GM12873 (cell line): Measurements from ENCODE around the gene CCDC86.

Experiments used
- TF ChIP-seq, protein P1 (sequence below): IDR thresholded peaks from 2 replicates; pipeline ENCODE4 v1.5.1; 2012; ENCODE audit warnings: low read depth, mild to moderate bottlenecking, moderate library complexity, low read length, control low read depth; ENCODE audit not compliant: insufficient read depth; ENCODE audit errors: missing control alignments

CCDC86 gene

DNA sequence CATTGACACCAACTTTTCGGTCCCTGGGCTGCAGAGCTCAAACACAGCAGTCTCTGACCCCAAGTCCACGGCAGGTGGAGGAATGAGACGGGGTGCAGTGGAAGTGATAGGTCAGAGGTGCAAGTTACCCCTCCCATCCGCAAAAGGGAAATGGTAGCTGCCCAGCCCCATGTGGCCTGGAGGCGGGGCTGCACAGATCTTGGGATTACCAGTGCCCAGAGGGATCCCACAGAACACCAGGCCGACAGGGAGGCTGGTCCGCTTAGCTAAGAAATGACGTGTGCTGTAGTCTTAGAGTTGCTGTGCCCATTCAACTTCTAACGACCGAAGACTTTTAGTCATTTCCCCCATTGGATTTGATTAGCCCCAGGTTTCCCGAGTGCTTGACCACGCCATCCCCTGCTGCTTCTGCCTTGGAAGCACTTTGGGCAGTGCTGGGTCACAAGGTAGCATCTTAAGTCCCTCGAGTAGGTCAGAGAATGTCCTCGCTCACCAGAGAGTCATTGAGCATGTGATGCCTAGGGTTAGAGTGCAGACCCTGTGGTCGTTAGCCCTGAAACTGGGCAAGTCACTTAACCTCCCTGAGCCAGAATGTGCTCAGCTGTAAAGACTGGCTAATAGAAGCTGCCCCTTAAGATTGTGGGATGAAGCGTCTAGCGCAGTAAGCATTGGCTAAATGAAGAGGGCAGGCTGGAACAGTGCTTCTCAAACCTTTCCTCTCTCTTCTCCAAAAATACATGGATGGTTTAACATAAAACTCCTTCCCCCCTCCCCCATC lies 9.6 kb downstream of the CCDC86 start:
- TF ChIP-seq, protein P1, sequence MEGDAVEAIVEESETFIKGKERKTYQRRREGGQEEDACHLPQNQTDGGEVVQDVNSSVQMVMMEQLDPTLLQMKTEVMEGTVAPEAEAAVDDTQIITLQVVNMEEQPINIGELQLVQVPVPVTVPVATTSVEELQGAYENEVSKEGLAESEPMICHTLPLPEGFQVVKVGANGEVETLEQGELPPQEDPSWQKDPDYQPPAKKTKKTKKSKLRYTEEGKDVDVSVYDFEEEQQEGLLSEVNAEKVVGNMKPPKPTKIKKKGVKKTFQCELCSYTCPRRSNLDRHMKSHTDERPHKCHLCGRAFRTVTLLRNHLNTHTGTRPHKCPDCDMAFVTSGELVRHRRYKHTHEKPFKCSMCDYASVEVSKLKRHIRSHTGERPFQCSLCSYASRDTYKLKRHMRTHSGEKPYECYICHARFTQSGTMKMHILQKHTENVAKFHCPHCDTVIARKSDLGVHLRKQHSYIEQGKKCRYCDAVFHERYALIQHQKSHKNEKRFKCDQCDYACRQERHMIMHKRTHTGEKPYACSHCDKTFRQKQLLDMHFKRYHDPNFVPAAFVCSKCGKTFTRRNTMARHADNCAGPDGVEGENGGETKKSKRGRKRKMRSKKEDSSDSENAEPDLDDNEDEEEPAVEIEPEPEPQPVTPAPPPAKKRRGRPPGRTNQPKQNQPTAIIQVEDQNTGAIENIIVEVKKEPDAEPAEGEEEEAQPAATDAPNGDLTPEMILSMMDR: no peak

DNA sequence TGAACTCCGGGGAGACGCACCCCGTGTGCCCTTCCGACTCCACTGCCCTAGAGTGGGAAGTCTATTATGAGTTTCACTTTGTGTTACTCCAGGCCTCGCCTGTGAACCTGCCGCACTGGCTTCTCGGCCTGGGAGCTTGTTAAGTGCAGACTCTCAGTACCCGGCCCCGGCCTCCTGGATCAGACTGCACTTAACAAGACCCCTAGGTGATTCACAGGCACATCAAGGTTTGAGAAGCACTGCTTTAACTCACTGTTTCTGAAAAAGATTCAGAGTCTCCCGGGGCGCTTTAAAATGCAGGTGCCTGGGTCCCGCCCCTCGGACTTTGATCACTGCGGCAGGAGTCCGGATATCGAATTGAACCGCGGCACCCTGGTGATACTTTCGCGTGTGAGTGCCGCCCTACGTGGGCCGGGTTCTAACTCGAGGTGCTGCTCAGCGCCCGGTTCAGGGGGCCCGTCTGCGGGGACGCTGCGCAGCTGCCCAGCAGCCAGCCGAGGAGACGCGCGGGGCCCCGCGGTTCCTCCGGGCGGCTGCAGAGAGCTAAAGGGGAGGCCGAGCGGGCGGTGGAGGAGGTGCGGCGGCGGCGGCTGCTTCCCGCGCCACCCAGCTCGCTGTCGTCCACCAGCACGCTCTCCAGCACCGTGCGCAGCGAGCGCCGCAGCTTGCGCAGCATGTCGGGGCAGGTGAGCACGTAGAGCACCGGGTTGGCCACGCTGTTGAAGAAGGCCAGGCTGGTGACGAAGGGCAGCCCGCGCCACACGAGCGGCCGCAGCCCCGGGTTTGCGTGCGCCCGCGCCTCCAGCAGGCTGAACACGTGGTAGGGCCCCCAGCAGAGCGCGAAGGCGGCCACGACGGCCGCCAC lies 10.4 kb downstream of the CCDC86 start:
- TF ChIP-seq, protein P1: no peak

DNA sequence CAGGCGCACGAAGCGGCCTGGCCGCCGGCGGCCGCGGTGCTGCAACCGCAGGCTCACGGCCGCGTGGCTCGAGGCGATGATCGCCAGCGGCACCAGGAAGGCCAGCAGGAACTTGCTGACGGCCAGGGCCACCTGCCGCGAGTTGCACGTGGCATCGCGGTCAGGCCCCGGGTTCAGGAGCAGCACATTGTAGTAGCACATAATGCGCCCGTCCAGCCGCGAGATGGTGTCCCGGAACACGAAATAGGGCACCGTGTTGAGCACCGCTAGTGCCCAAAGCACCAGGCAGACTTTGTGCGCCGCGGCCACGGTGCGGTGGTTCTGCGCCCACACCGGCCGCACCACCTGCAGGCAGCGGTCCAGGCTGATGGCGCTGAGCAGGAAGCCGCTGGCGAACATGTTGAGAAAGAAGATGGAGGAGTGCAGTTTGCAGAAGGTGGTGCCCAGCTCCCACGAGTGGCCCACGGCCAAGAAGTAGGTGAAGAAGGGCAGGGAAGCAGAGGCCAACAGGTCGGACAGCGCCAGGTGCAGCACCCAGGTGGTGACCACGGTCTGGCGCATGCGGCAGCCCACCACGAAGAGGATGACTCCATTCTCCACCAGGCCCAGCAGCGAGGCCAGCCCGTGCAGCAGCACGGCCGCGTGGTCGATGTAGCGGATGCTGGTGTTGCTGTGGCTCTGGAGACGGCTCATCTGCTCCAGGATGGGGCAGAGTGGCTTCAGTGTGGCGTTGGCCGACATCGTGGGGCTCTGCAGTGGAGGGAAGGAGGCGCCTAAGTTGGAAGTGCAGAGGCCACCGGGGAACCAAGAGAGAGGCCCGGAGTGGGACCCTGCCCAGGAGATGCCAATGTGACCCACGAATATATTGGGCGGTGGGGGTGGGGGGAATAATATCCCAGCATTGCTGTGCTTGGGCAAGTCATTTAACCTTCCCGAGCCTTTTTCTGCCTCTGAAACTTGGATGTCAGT lies 11.4 kb downstream of the CCDC86 start:
- TF ChIP-seq, protein P1: no peak

DNA sequence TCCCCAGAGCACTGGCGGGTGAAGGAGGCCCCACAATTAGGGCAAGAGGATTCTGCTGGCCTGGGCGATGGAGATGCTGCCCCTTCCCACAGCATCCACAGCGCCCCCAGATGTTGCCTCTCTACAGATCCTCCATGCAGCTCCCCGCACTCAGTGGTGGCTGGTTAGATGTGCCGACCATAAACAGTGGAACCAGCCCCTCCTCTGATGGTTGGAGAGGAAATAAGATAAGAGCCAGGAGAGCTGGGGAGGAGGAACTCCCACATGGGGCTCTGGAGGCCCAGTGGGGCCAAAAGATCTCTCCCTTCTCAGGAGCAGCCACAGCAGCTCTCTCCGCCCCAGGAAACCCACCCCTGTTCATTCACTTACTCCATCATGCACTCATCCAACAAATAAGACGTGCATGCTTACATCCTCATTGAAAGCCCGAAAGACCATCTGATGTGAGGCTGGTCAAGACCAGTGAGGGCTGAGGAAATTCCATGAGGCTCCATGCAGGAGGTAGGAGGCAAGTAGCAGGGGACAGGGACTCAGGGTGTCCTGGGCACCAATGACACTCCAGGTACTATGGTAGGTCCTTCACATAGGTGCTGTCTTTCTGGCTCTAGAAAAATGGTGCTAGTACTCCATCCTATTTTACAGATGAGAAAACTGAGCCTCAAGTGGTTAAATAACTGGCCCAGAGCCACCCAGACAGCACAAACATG lies 12.4 kb downstream of the CCDC86 start:
- TF ChIP-seq, protein P1: no peak

DNA sequence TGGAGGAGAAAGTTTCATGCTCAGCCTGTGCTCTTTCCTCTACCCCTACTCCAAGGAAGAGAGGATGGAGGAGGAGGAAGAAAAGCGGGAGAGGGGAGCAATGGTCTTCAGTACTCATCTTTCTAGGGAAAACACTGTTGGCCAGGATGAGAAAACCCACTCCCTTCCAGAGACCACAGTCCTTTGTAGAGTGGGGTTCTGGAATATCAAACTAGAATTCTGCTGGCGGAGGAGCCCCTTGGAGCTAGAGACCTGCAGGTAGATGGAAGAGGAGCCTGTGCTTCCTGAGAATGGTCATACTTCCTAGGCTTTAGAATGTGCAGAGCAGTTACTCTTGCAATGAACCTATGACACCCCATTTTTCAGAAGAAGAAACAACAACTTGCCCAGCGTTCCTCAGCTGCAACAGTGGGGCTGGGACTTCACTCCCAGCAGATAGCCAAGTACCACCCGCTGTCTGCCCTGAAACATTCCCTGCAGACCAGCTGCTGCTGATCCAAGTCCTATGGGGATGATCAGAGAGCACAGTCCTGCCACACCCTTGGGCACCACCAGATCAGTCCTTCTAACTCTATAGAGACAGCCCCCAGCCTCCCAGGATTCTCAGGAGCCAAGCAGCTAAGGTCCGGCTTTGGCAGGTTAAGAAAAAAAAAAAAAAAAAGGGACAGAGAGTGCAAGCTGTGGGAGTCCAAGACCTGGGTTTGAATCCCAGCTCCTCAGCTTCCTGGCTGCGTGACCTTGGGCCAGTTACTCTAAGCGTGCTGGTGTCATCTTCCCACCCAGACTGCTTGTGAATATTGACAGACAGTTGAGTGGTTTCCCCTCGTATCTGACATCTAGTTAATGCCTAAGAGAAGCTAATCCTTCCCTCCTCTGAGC lies 13.2 kb downstream of the CCDC86 start:
- TF ChIP-seq, protein P1: no peak
